Measurements from ENCODE around the gene LCN12. TPM values are rescaled to one million over a fixed set of nuclear protein-coding genes. Genes with fewer than 3 reads are reported as not detected.

The LCN12 gene
- total RNA-seq, 6 experiments from 2014 or later, result 0.14 to 0.31 TPM; not detected in 4

DNA sequence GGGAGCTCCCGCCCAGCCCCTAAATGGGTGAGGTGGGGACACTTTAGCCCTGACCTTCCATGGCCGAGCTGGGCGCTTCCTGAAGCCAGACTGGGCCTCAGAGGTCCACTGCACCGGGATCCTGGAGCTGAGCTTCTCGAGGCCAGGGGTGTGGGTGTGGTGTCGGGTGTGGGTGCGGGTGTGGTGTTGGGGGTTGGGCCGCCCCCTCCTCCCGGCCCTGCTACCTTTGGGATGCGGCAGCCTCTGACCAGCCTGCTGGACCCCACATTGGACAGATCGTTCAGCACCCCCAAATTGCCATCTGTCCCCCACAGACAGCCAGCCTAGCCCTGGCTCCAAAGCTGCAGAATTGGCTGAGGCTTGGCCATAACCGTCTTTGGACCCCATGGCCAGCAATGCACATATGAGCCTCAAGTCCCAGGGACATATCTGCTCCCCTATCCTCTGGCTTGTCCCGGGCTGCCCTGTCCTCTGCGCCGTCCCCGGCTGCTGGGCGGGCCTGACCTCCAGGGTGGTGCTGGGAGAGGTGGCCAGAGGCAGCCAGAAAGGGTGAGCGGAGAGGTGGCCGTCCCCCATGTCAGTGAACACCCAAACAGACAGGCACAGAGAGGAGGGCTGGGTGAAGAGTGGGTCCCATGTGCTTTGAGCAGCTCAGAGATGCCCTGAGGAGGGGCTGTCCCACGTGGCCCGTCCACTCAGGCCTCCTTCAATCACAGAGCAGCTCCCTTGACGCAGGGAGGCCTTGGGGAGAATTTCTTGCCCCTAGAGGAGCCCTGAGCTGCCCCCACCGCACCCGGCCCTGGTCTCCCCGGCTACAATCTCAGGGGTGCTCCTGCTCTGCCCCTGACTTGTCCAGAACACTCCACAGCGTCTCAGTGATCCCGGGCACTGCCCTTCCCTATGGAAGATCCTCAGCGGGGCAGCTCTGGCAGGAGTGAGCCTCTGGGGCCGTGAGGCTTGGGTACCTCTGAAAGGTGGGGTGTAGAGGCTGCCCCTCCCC is 21.8 kb downstream of the LCN12 start:
- no peaks in the 10 kb centered on the region for H3K9me3 Mint-ChIP-seq
- DNase-seq, result no peak
- TF ChIP-seq, protein P1, sequence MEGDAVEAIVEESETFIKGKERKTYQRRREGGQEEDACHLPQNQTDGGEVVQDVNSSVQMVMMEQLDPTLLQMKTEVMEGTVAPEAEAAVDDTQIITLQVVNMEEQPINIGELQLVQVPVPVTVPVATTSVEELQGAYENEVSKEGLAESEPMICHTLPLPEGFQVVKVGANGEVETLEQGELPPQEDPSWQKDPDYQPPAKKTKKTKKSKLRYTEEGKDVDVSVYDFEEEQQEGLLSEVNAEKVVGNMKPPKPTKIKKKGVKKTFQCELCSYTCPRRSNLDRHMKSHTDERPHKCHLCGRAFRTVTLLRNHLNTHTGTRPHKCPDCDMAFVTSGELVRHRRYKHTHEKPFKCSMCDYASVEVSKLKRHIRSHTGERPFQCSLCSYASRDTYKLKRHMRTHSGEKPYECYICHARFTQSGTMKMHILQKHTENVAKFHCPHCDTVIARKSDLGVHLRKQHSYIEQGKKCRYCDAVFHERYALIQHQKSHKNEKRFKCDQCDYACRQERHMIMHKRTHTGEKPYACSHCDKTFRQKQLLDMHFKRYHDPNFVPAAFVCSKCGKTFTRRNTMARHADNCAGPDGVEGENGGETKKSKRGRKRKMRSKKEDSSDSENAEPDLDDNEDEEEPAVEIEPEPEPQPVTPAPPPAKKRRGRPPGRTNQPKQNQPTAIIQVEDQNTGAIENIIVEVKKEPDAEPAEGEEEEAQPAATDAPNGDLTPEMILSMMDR (IDR thresholded peaks at IDR 0.05), result no peak
- peaks cover 7% of the 10 kb centered on the region for H3K27me3 Mint-ChIP-seq (ENCODE audit: insufficient read depth)
- H3K36me3 Mint-ChIP-seq (ENCODE audit: low read depth), result no peaks in the 10 kb centered on the region
- H3K27ac Mint-ChIP-seq, result no peak overlapping the region
- H3K4me3 Mint-ChIP-seq, result no peak overlapping the region
- H3K4me1 Mint-ChIP-seq (ENCODE audit: low read depth), result no peaks in the 10 kb centered on the region

DNA sequence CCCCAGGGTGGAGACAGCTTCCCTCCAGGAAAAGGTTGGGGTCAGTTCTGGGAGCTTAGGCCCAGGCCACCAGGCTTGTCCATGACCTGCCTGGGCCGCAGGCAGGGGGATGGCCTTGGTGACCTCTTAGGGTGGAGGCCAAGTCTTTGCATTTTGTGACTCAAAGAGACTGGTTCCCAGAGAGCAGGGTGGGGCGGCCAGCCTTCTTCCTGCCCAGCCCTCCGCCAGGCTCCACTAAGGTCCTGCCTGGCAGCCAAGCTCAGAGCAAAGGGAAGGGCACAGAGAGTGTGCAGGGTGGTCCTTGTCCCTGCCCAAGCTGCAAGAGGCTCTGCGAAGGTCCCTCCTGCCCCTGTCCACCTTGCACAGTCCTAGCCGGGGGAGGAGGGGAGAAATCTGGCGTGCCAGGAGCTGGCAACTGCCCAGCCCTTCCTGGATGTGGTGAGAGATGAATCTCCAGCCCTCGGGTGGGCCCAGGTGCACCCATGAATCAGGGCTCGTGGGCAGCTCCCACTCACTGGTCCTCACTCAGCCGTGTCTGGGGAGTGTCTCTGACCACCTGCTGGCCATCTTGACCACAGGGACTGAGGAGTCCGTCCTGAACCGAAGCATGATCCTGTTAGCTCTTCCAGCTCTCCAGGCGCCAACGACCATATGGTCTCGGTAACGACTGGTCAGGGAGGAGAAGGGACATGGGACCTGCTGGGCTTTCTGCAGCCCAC is 22.9 kb downstream of the LCN12 start:
- Mint-ChIP-seq H3K36me3 (ENCODE audit: low read depth) (no peaks in the 10 kb centered on the region), H3K27me3 (ENCODE audit: insufficient read depth) (peaks cover 7% of the 10 kb centered on the region), H3K27ac (no peak overlapping the region), H3K4me3 (no peak overlapping the region), H3K4me1 (ENCODE audit: low read depth) (no peaks in the 10 kb centered on the region), H3K9me3 (no peaks in the 10 kb centered on the region)
- DNase-seq, result no peak
- TF ChIP-seq, protein P1 (IDR thresholded peaks at IDR 0.05), result no peak

DNA sequence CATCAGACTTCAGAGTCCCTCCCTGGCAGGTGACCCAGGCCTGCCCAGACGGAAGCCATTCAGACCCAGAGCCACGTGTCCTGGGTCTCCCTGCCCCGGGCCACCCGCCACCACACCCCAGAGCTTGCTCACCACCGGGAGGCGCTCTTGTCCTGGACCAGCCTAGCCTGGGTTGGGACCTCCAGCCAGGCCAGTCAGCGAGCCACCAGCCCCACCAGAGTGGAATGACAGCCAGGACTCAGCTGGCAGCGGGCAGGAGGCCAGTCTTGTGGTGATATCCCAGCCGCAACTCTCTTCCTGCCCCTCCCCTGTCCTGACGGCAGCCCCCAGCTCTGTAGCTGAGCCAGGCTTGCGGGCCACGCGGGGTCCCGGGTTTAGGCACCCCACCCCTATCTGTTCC is 23.6 kb downstream of the LCN12 start:
- no peak for DNase-seq
- Mint-ChIP-seq H3K4me3 (no peak overlapping the region), H3K9me3 (no peaks in the 10 kb centered on the region), H3K4me1 (ENCODE audit: low read depth) (no peaks in the 10 kb centered on the region), H3K27ac (no peak overlapping the region), H3K27me3 (ENCODE audit: insufficient read depth) (peaks cover 6% of the 10 kb centered on the region), H3K36me3 (ENCODE audit: low read depth) (no peaks in the 10 kb centered on the region)
- TF ChIP-seq, protein P1 (IDR thresholded peaks at IDR 0.05), result peak; percentile 57

DNA sequence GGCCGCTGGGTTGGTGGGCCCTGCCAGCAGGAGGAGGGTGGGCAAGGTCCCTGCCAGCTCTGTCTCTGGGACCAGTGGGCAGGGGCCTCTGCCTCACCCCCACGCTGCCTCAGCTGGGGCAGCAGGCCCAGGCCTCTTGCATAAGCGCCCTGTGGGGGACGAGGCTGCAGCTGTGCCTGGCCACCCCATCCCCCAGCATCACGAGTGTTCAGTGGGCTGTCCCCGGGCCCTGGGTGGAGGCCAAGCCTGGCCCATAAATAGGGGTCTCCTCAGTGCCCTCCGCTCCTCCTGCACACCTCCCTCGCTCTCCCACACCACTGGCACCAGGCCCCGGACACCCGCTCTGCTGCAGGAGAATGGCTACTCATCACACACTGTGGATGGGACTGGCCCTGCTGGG is 25.1 kb downstream of the LCN12 start, which contains the start of gene PTGDS:
Gene PTGDS (plus strand): TSS at position 282 of the 400 bp plus-strand sequence. CDS start 75 bp downstream, at position 357.
- Mint-ChIP-seq H3K4me1 (ENCODE audit: low read depth) (peaks cover 5% of the 10 kb centered on the region; the same call in 1 of the 2 replicates), H3K36me3 (ENCODE audit: low read depth) (no peaks in the 10 kb centered on the region), H3K9me3 (no peaks in the 10 kb centered on the region), H3K4me3 (no peak within 1 kb of the TSS), H3K27me3 (ENCODE audit: insufficient read depth) (peaks cover 3% of the 10 kb centered on the region), H3K27ac (no peak within 1 kb of the TSS)
- TF ChIP-seq, protein P1 (IDR thresholded peaks at IDR 0.05), result no peak
- DNase-seq, result no peak

DNA sequence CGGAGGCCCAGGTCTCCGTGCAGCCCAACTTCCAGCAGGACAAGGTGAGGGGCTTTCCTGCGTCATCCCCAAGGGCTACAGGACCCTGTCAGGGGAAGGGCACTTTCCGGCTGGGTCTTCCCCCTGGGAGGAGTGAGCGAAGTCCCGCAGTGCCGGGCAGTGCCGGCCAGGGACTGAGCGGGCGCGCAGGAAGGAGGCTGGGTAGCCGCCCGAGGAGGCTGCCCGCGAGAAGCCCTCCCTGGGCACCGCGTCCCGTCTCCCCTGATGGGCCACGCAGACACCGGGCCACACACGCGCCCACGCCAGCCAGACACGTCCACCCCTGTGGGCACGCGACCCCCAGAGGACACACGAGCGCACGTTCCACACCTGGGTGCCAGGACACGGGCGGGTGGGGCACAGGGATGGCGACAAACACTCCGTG is 25.6 kb downstream of the LCN12 start:
- Mint-ChIP-seq H3K4me3 (no peak overlapping the region), H3K36me3 (ENCODE audit: low read depth) (no peaks in the 10 kb centered on the region), H3K27me3 (ENCODE audit: insufficient read depth) (peaks cover 3% of the 10 kb centered on the region), H3K4me1 (ENCODE audit: low read depth) (peaks cover 5% of the 10 kb centered on the region; the same call in 1 of the 2 replicates), H3K27ac (no peak overlapping the region), H3K9me3 (no peaks in the 10 kb centered on the region)
- no peak for DNase-seq
- TF ChIP-seq, protein P1 (IDR thresholded peaks at IDR 0.05), result no peak
